ENCODE measurements around the gene FBXO22. TPM values are rescaled to one million over a fixed set of nuclear protein-coding genes. Genes with fewer than 3 reads are reported as not detected.
A peak's percentile ranks its signal among the peaks of the same experiment; 100 is the strongest.
"Not testable (repeated sequence)": the region's sequence is repeated elsewhere in the genome, so short reads cannot be mapped to it uniquely, and the experiment has no call there.

Gene FBXO22
- 51.3 TPM for polyA plus RNA-seq (2013, experiment 1 of 4)
- 48.1 TPM for polyA plus RNA-seq (2013, experiment 2 of 4)
- polyA plus RNA-seq (2013, experiment 3 of 4) = 40.0 TPM
- 45.1 TPM for polyA plus RNA-seq (2013, experiment 4 of 4)

- H3K9me3 ChIP-seq (ENCODE audit: control insufficient read depth, low read length) = no peaks in the 10 kb centered on the region
- peaks cover 6% of the 10 kb centered on the region for H3K36me3 ChIP-seq (ENCODE audit: control insufficient read depth, insufficient read depth, low read length)
- 3% methylated on average over 63 of the region's 63 CpGs for WGBS, 2 experiments
Measured at GRCh38 chr15:75903331-75904239, at the start of gene FBXO22. TSS of gene FBXO22 (plus strand) at chr15:75903878. CDS start at chr15:75903964, 86 bp downstream.

GRCh38 chr15:75857886-75858285, 45.8 kb upstream of the FBXO22 start:
- Histone ChIP-seq H3K9me3 (ENCODE audit: control insufficient read depth, low read length) (no peaks in the 10 kb centered on the region), H3K27ac (ENCODE audit: insufficient read depth, low read depth, low read length, poor library complexity, severe bottlenecking) (no peak overlapping the region), H3K4me1 (ENCODE audit: control insufficient read depth, insufficient read depth, low read length) (no peaks in the 10 kb centered on the region), H3K36me3 (ENCODE audit: control insufficient read depth, insufficient read depth, low read length) (no peaks in the 10 kb centered on the region), H3K27me3 (ENCODE audit: control insufficient read depth, insufficient read depth, low read length, poor library complexity, severe bottlenecking) (no peaks in the 10 kb centered on the region), H3K4me3 (ENCODE audit: insufficient read depth, low read depth, low read length) (no peak overlapping the region)

More at GRCh38 chr15:75903331-75904239, at the start of gene FBXO22:
- H3K27me3 ChIP-seq (ENCODE audit: control insufficient read depth, insufficient read depth, low read length, poor library complexity, severe bottlenecking) = no peaks in the 10 kb centered on the region
- H3K27ac ChIP-seq (ENCODE audit: insufficient read depth, low read depth, low read length, poor library complexity, severe bottlenecking) = peak within 1 kb of the TSS; percentile 94
- H3K4me1 ChIP-seq (ENCODE audit: control insufficient read depth, insufficient read depth, low read length) = peaks cover 7% of the 10 kb centered on the region
- H3K4me3 ChIP-seq (ENCODE audit: insufficient read depth, low read depth, low read length) = peak within 1 kb of the TSS; percentile 100

GRCh38 chr15:75861750-75862402, 41.8 kb upstream of the FBXO22 start:
- H3K27ac ChIP-seq (ENCODE audit: insufficient read depth, low read depth, low read length, poor library complexity, severe bottlenecking) = no peak overlapping the region
- H3K36me3 ChIP-seq (ENCODE audit: control insufficient read depth, insufficient read depth, low read length) = no peaks in the 10 kb centered on the region
- H3K9me3 ChIP-seq (ENCODE audit: control insufficient read depth, low read length) = no peaks in the 10 kb centered on the region
- WGBS, 2 experiments = 93 to 96% methylated on average over 5 to 6 of the region's 6 CpGs
- H3K27me3 ChIP-seq (ENCODE audit: control insufficient read depth, insufficient read depth, low read length, poor library complexity, severe bottlenecking) = no peaks in the 10 kb centered on the region
- peaks cover 4% of the 10 kb centered on the region for H3K4me1 ChIP-seq (ENCODE audit: control insufficient read depth, insufficient read depth, low read length)
- no peak overlapping the region for H3K4me3 ChIP-seq (ENCODE audit: insufficient read depth, low read depth, low read length)

- Histone ChIP-seq H3K4me1 (ENCODE audit: control insufficient read depth, insufficient read depth, low read length) (peaks cover 10% of the 10 kb centered on the region), H3K27ac (ENCODE audit: insufficient read depth, low read depth, low read length, poor library complexity, severe bottlenecking) (no peak overlapping the region), H3K36me3 (ENCODE audit: control insufficient read depth, insufficient read depth, low read length) (no peaks in the 10 kb centered on the region), H3K9me3 (ENCODE audit: control insufficient read depth, low read length) (no peaks in the 10 kb centered on the region), H3K27me3 (ENCODE audit: control insufficient read depth, insufficient read depth, low read length, poor library complexity, severe bottlenecking) (no peaks in the 10 kb centered on the region), H3K4me3 (ENCODE audit: insufficient read depth, low read depth, low read length) (no peak overlapping the region)
- 100% methylated on average over 1 of the region's 1 CpG for WGBS, 2 experiments
Measured at GRCh38 chr15:75862796-75863195, 40.9 kb upstream of the FBXO22 start.

GRCh38 chr15:75864213-75865059, 39.2 kb upstream of the FBXO22 start:
- H3K4me1 ChIP-seq (ENCODE audit: control insufficient read depth, insufficient read depth, low read length) = peaks cover 10% of the 10 kb centered on the region
- WGBS, 2 experiments = 95 to 100% methylated on average over 3 of the region's 5 CpGs
- no peak overlapping the region for H3K4me3 ChIP-seq (ENCODE audit: insufficient read depth, low read depth, low read length)
- H3K36me3 ChIP-seq (ENCODE audit: control insufficient read depth, insufficient read depth, low read length) = no peaks in the 10 kb centered on the region
- no peaks in the 10 kb centered on the region for H3K27me3 ChIP-seq (ENCODE audit: control insufficient read depth, insufficient read depth, low read length, poor library complexity, severe bottlenecking)
- no peaks in the 10 kb centered on the region for H3K9me3 ChIP-seq (ENCODE audit: control insufficient read depth, low read length)
- no peak overlapping the region for H3K27ac ChIP-seq (ENCODE audit: insufficient read depth, low read depth, low read length, poor library complexity, severe bottlenecking)

- 85 to 89% methylated on average over 1 of the region's 1 CpG for WGBS, 2 experiments
- not testable (repeated sequence) for H3K27me3 ChIP-seq (ENCODE audit: control insufficient read depth, insufficient read depth, low read length, poor library complexity, severe bottlenecking); H3K27ac ChIP-seq (ENCODE audit: insufficient read depth, low read depth, low read length, poor library complexity, severe bottlenecking); H3K36me3 ChIP-seq (ENCODE audit: control insufficient read depth, insufficient read depth, low read length); H3K4me3 ChIP-seq (ENCODE audit: insufficient read depth, low read depth, low read length); H3K9me3 ChIP-seq (ENCODE audit: control insufficient read depth, low read length)
- H3K4me1 ChIP-seq (ENCODE audit: control insufficient read depth, insufficient read depth, low read length) = peaks cover 10% of the 10 kb centered on the region
Measured at GRCh38 chr15:75866045-75866444, 37.6 kb upstream of the FBXO22 start.

- H3K27ac ChIP-seq (ENCODE audit: insufficient read depth, low read depth, low read length, poor library complexity, severe bottlenecking) = no peak overlapping the region
- no peak overlapping the region for H3K4me3 ChIP-seq (ENCODE audit: insufficient read depth, low read depth, low read length)
- no peaks in the 10 kb centered on the region for H3K36me3 ChIP-seq (ENCODE audit: control insufficient read depth, insufficient read depth, low read length)
- no peaks in the 10 kb centered on the region for H3K9me3 ChIP-seq (ENCODE audit: control insufficient read depth, low read length)
- H3K27me3 ChIP-seq (ENCODE audit: control insufficient read depth, insufficient read depth, low read length, poor library complexity, severe bottlenecking) = no peaks in the 10 kb centered on the region
- peaks cover 10% of the 10 kb centered on the region for H3K4me1 ChIP-seq (ENCODE audit: control insufficient read depth, insufficient read depth, low read length)
Measured at GRCh38 chr15:75866916-75867315, 36.8 kb upstream of the FBXO22 start.

GRCh38 chr15:75867449-75867848, 36.2 kb upstream of the FBXO22 start:
- H3K4me1 ChIP-seq (ENCODE audit: control insufficient read depth, insufficient read depth, low read length) = peaks cover 10% of the 10 kb centered on the region
- no peaks in the 10 kb centered on the region for H3K36me3 ChIP-seq (ENCODE audit: control insufficient read depth, insufficient read depth, low read length)
- H3K9me3 ChIP-seq (ENCODE audit: control insufficient read depth, low read length) = no peaks in the 10 kb centered on the region
- H3K27me3 ChIP-seq (ENCODE audit: control insufficient read depth, insufficient read depth, low read length, poor library complexity, severe bottlenecking) = no peaks in the 10 kb centered on the region
- WGBS, 2 experiments = 70 to 78% methylated on average over 4 of the region's 4 CpGs
- H3K4me3 ChIP-seq (ENCODE audit: insufficient read depth, low read depth, low read length) = no peak overlapping the region
- H3K27ac ChIP-seq (ENCODE audit: insufficient read depth, low read depth, low read length, poor library complexity, severe bottlenecking) = no peak overlapping the region

- no peaks in the 10 kb centered on the region for H3K36me3 ChIP-seq (ENCODE audit: control insufficient read depth, insufficient read depth, low read length)
- no peak overlapping the region for H3K4me3 ChIP-seq (ENCODE audit: insufficient read depth, low read depth, low read length)
- H3K27ac ChIP-seq (ENCODE audit: insufficient read depth, low read depth, low read length, poor library complexity, severe bottlenecking) = no peak overlapping the region
- peaks cover 10% of the 10 kb centered on the region for H3K4me1 ChIP-seq (ENCODE audit: control insufficient read depth, insufficient read depth, low read length)
- no peaks in the 10 kb centered on the region for H3K9me3 ChIP-seq (ENCODE audit: control insufficient read depth, low read length)
- H3K27me3 ChIP-seq (ENCODE audit: control insufficient read depth, insufficient read depth, low read length, poor library complexity, severe bottlenecking) = no peaks in the 10 kb centered on the region
- WGBS, 2 experiments = 98 to 99% methylated on average over 3 of the region's 3 CpGs
Measured at GRCh38 chr15:75868019-75868418, 35.7 kb upstream of the FBXO22 start.

- no peak overlapping the region for H3K4me3 ChIP-seq (ENCODE audit: insufficient read depth, low read depth, low read length)
- no peak overlapping the region for H3K27ac ChIP-seq (ENCODE audit: insufficient read depth, low read depth, low read length, poor library complexity, severe bottlenecking)
- peaks cover 10% of the 10 kb centered on the region for H3K36me3 ChIP-seq (ENCODE audit: control insufficient read depth, insufficient read depth, low read length)
- peaks cover 10% of the 10 kb centered on the region for H3K4me1 ChIP-seq (ENCODE audit: control insufficient read depth, insufficient read depth, low read length)
- no peaks in the 10 kb centered on the region for H3K9me3 ChIP-seq (ENCODE audit: control insufficient read depth, low read length)
- H3K27me3 ChIP-seq (ENCODE audit: control insufficient read depth, insufficient read depth, low read length, poor library complexity, severe bottlenecking) = no peaks in the 10 kb centered on the region
Measured at GRCh38 chr15:75869446-75869845, 34.2 kb upstream of the FBXO22 start.
